Esophagus squamous epithelium (tissue), 4 donors: ENCODE data around the gene LONRF2.

Source experiments
- POLR2A ChIP-seq, 4 donors: fragments of 450-650 bp; IDR thresholded peaks; one replicate each; pipeline ENCODE4 v1.6.1; 2017; ENCODE audit warnings: antibody characterized with exemption in 4 of 4, mild to moderate bottlenecking in 4 of 4, moderate library complexity in 3 of 4
- TF ChIP-seq, protein P1 (sequence below), 6 experiments: fragments of 450-650 bp in 4 of 6; fragments of 200-600 bp in 2 of 6; sonication (generic) in 2 of 6; IDR thresholded peaks; one replicate each; pipeline ENCODE4 v1.5.1; 2016 to 2019; ENCODE audit warnings: antibody characterized with exemption in 6 of 6, mild to moderate bottlenecking in 4 of 6, moderate library complexity in 4 of 6

DNA sequence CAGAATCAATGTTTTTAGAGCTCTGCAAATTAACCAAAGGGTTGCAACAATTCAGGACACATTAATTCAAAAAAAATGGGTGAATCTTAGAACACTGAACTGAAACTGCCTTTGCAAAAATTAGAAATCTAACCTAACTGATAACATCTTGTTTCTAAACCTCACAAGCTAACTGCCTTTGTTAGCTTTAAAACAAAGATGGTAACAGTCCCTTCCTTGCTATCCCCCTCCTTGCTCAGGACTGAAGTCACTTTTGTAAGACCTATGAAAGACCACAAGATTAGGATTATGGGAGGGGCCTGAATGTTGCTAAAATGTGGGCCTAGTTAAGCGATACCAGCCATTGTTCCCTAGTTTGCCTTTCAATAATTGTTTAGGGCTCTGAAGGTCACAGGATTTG, 44.9 kb upstream of the LONRF2 start:
- TF ChIP-seq, protein P1, sequence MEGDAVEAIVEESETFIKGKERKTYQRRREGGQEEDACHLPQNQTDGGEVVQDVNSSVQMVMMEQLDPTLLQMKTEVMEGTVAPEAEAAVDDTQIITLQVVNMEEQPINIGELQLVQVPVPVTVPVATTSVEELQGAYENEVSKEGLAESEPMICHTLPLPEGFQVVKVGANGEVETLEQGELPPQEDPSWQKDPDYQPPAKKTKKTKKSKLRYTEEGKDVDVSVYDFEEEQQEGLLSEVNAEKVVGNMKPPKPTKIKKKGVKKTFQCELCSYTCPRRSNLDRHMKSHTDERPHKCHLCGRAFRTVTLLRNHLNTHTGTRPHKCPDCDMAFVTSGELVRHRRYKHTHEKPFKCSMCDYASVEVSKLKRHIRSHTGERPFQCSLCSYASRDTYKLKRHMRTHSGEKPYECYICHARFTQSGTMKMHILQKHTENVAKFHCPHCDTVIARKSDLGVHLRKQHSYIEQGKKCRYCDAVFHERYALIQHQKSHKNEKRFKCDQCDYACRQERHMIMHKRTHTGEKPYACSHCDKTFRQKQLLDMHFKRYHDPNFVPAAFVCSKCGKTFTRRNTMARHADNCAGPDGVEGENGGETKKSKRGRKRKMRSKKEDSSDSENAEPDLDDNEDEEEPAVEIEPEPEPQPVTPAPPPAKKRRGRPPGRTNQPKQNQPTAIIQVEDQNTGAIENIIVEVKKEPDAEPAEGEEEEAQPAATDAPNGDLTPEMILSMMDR (IDR thresholded peaks at IDR 0.05) = no peak
- no peak for TF ChIP-seq POLR2A (IDR thresholded peaks at IDR 0.05)
